GM23338 (cell line): ENCODE measurements around the gene LCA5. TPM values are rescaled to one million over a fixed set of nuclear protein-coding genes. Genes with fewer than 3 reads are reported as not detected.
A peak's percentile ranks its signal among the peaks of the same experiment; 100 is the strongest.

ENCODE experiments used
- ATAC-seq: fragments of 200-7000 bp; cut with Tn5 transposase; 3 replicates; pipeline ENCODE4 v1.9.1; 2020
- DNase-seq: peaks from one replicate; pipeline ENCODE4 v3.0.0-alpha.2; 2015; ENCODE audit warnings: low spot score
- H2AFZ ChIP-seq: fragments of 200-600 bp; sonication (generic); 2 replicates; pipeline ENCODE4 v1.8.0; 2016; ENCODE audit warnings: antibody characterized with exemption, mild to moderate bottlenecking, moderate library complexity
- H3F3A ChIP-seq: fragments of 200-600 bp; sonication (generic); replicated peaks from 2 replicates; pipeline ENCODE4 v1.8.0; 2017; ENCODE audit warnings: antibody characterized with exemption, mixed run types, low read depth
- H3K27ac ChIP-seq: fragments of 200-600 bp; sonication (generic); 2 replicates; pipeline ENCODE4 v1.6.1; 2016; ENCODE audit warnings: low read depth
- H3K27me3 ChIP-seq: fragments of 200-600 bp; sonication (generic); 2 replicates; pipeline ENCODE4 v1.8.0; 2016; ENCODE audit warnings: mild to moderate bottlenecking, mixed run types, moderate library complexity; ENCODE audit not compliant: insufficient read depth
- H3K36me3 ChIP-seq: fragments of 200-600 bp; sonication (generic); 2 replicates; pipeline ENCODE4 v1.8.0; 2016; ENCODE audit warnings: mild to moderate bottlenecking; ENCODE audit not compliant: insufficient read depth
- H3K4me1 ChIP-seq: fragments of 200-600 bp; sonication (generic); 2 replicates; pipeline ENCODE4 v1.8.0; 2016; ENCODE audit warnings: mild to moderate bottlenecking, moderate library complexity; ENCODE audit not compliant: insufficient read depth
- H3K4me2 ChIP-seq: fragments of 200-600 bp; sonication (generic); 2 replicates; pipeline ENCODE4 v1.7.1; 2017; ENCODE audit warnings: mixed run types
- H3K4me3 ChIP-seq: fragments of 200-600 bp; sonication (generic); 2 replicates; pipeline ENCODE4 v1.6.1; 2016; ENCODE audit warnings: mixed run types
- H3K79me2 ChIP-seq: fragments of 200-600 bp; sonication (generic); replicated peaks from 2 replicates; pipeline ENCODE4 v1.8.0; 2017; ENCODE audit warnings: mild to moderate bottlenecking; ENCODE audit not compliant: insufficient read depth
- H3K9me2 ChIP-seq: fragments of 200-600 bp; sonication (generic); 2 replicates; pipeline ENCODE4 v1.8.0; 2017; ENCODE audit not compliant: insufficient read depth
- H4K20me1 ChIP-seq: fragments of 200-600 bp; sonication (generic); replicated peaks from 2 replicates; pipeline ENCODE4 v1.8.0; 2017; ENCODE audit warnings: mild to moderate bottlenecking; ENCODE audit not compliant: insufficient read depth
- H3K27ac Mint-ChIP-seq: 2 replicates; pipeline ENCODE4 v1.8.0; 2020; ENCODE audit warnings: inconsistent platforms, mild to moderate bottlenecking, moderate library complexity, mixed read lengths
- H3K27me3 Mint-ChIP-seq: 3 replicates; pipeline ENCODE4 v1.8.0; 2022; ENCODE audit warnings: low read depth, mild to moderate bottlenecking, moderate library complexity, mixed read lengths, inconsistent platforms; ENCODE audit not compliant: insufficient read depth, poor library complexity
- H3K36me3 Mint-ChIP-seq: 3 replicates; pipeline ENCODE4 v1.8.0; 2021; ENCODE audit warnings: low read depth, mild to moderate bottlenecking, inconsistent platforms, moderate library complexity, mixed read lengths
- H3K4me1 Mint-ChIP-seq: 3 replicates; pipeline ENCODE4 v1.8.0; 2020; ENCODE audit warnings: mild to moderate bottlenecking, inconsistent platforms, mixed read lengths
- H3K4me3 Mint-ChIP-seq: 3 replicates; pipeline ENCODE4 v1.8.0; 2021; ENCODE audit warnings: moderate library complexity, mild to moderate bottlenecking, inconsistent platforms, mixed read lengths
- H3K9me3 Mint-ChIP-seq: 3 replicates; pipeline ENCODE4 v1.8.0; 2020; ENCODE audit warnings: moderate library complexity, mild to moderate bottlenecking, inconsistent platforms, mixed read lengths
- EZH2phosphoT487 ChIP-seq: fragments of 200-600 bp; sonication (generic); IDR thresholded peaks from one replicate; pipeline ENCODE4 v1.8.1; 2018; ENCODE audit warnings: antibody characterized with exemption; ENCODE audit not compliant: unreplicated experiment
- NANOG ChIP-seq: IDR thresholded peaks from 2 replicates; pipeline ENCODE4 v1.6.1; 2016; ENCODE audit warnings: antibody characterized with exemption, borderline replicate concordance
- STAT1 ChIP-seq: IDR thresholded peaks from one replicate; pipeline ENCODE4 v1.6.1; 2016; ENCODE audit warnings: antibody characterized with exemption; ENCODE audit not compliant: unreplicated experiment
- ZNF331 ChIP-seq: fragments of 250-450 bp; sonication (Bioruptor Pico); IDR thresholded peaks from 2 replicates; pipeline ENCODE4 v1.5.0; 2020; ENCODE audit warnings: low read depth, mild to moderate bottlenecking, moderate library complexity
- ZNF462 ChIP-seq: fragments of 250-450 bp; sonication (Bioruptor Pico); IDR thresholded peaks from 2 replicates; pipeline ENCODE4 v1.5.0; 2020; ENCODE audit warnings: mild to moderate bottlenecking, moderate library complexity
- polyA plus RNA-seq: library from polyadenylated mRNA; unstranded; fragments of >200 nt; fragmentation: Nextera tagmentation; extraction: Ambion mirVana; gene quantifications from 2 replicates; pipeline ENCODE4 v1.2.1, GENCODE V29; 2016
- total RNA-seq: library from RNA; depleted of rRNA; stranded (reverse); fragments of >200 nt; shearing (Covaris generic); gene quantifications from 2 replicates; pipeline ENCODE4 v1.2.3, GENCODE V29; 2014

Gene LCA5
- total and polyA plus RNA-seq, 2 experiments from 2014 or later = 4.2 TPM

- Histone ChIP-seq H3K4me1 (peaks cover 5% of the 10 kb centered on the region; the same call in 1 of the 2 replicates), H3K4me2 (no peak overlapping the region), H3K79me2 (no peaks in the 10 kb centered on the region), H4K20me1 (no peaks in the 10 kb centered on the region), H3K27me3 (no peaks in the 10 kb centered on the region), H2AFZ (no peak overlapping the region), H3K9me2 (no peaks in the 10 kb centered on the region), H3F3A (no peaks in the 10 kb centered on the region), H3K27ac (no peak overlapping the region), H3K36me3 (no peaks in the 10 kb centered on the region), H3K4me3 (no peak overlapping the region)
- peaks cover 10% of the 10 kb centered on the region; the same call in 2 of the 3 replicates for H3K4me1 Mint-ChIP-seq
- H3K36me3 Mint-ChIP-seq = no peaks in the 10 kb centered on the region
- peak; percentile 74 for ATAC-seq
- no peak overlapping the region for H3K4me3 Mint-ChIP-seq
- DNase-seq = peak; percentile 69
- TF ChIP-seq NANOG (no peak), ZNF462 (no peak)
- H3K9me3 Mint-ChIP-seq = peaks cover 2% of the 10 kb centered on the region; the same call in 1 of the 3 replicates
- H3K27me3 Mint-ChIP-seq = no peaks in the 10 kb centered on the region
- H3K27ac Mint-ChIP-seq = no peak overlapping the region
These were observed 73.6 kb downstream of the LCA5 start for GRCh38 chr6:79463621-79464050.

GRCh38 chr6:79461205-79461604 lies 76.0 kb downstream of the LCA5 start:
- H3K27ac ChIP-seq = no peak overlapping the region
- H2AFZ ChIP-seq = no peak overlapping the region
- no peaks in the 10 kb centered on the region for H3F3A ChIP-seq
- ATAC-seq (no peak), DNase-seq (no peak)
- no peak overlapping the region for H3K4me3 Mint-ChIP-seq
- H3K27me3 ChIP-seq = no peaks in the 10 kb centered on the region
- H3K27ac Mint-ChIP-seq = no peak overlapping the region
- no peak overlapping the region for H3K4me2 ChIP-seq
- H3K36me3 Mint-ChIP-seq = no peaks in the 10 kb centered on the region
- peaks cover 10% of the 10 kb centered on the region; the same call in 2 of the 3 replicates for H3K4me1 Mint-ChIP-seq
- no peaks in the 10 kb centered on the region for H3K36me3 ChIP-seq
- H3K4me1 ChIP-seq = peaks cover 5% of the 10 kb centered on the region; the same call in 1 of the 2 replicates
- no peaks in the 10 kb centered on the region for H3K27me3 Mint-ChIP-seq
- H3K9me2 ChIP-seq = no peaks in the 10 kb centered on the region
- H3K4me3 ChIP-seq = no peak overlapping the region
- no peaks in the 10 kb centered on the region for H3K79me2 ChIP-seq
- H4K20me1 ChIP-seq = no peaks in the 10 kb centered on the region
- peaks cover 5% of the 10 kb centered on the region; the same call in 2 of the 3 replicates for H3K9me3 Mint-ChIP-seq
- no peak for TF ChIP-seq EZH2phosphoT487
- TF ChIP-seq STAT1 = no peak
- TF ChIP-seq ZNF331 (CRISPR knock-in tag) = no peak
- TF ChIP-seq ZNF462 = no peak
